ENCODE results near the gene CD48. TPM values are rescaled to one million over a fixed set of nuclear protein-coding genes. Genes with fewer than 3 reads are reported as not detected.
"Not testable (repeated sequence)": the region's sequence is repeated elsewhere in the genome, so short reads cannot be mapped to it uniquely, and the experiment has no call there.

CD48 gene
- total RNA-seq, 1 experiment from 2014 or later: not detected

- DNase-seq (ENCODE audit: low spot score): no peak
Observed at GRCh38 chr1:160713161-160713560, 1.5 kb upstream of the CD48 start.

- DNase-seq (ENCODE audit: low spot score): not testable (repeated sequence)
Observed at GRCh38 chr1:160712525-160713080, 981 bp upstream of the CD48 start.

- no peak for DNase-seq (ENCODE audit: low spot score)
Observed at GRCh38 chr1:160711276-160711601, 383 bp downstream of the CD48 start.

GRCh38 chr1:160710517-160711252, 937 bp downstream of the CD48 start:
- DNase-seq (ENCODE audit: low spot score): no peak

GRCh38 chr1:160709715-160710114, 1.9 kb downstream of the CD48 start:
- no peak for DNase-seq (ENCODE audit: low spot score)

GRCh38 chr1:160708801-160709200, 2.8 kb downstream of the CD48 start:
- no peak for DNase-seq (ENCODE audit: low spot score)

GRCh38 chr1:160708118-160708517, 3.5 kb downstream of the CD48 start:
- DNase-seq (ENCODE audit: low spot score): no peak

- DNase-seq (ENCODE audit: low spot score): no peak
Observed at GRCh38 chr1:160707236-160708064, 4.2 kb downstream of the CD48 start.

- no peak for DNase-seq (ENCODE audit: low spot score)
Observed at GRCh38 chr1:160706526-160707235, 4.9 kb downstream of the CD48 start.

GRCh38 chr1:160705742-160706141, 5.9 kb downstream of the CD48 start:
- DNase-seq (ENCODE audit: low spot score): no peak

GRCh38 chr1:160705212-160705621, 6.4 kb downstream of the CD48 start:
- DNase-seq (ENCODE audit: low spot score): not testable (repeated sequence)

GRCh38 chr1:160704250-160704649, 7.4 kb downstream of the CD48 start:
- no peak for DNase-seq (ENCODE audit: low spot score)

- no peak for DNase-seq (ENCODE audit: low spot score)
Observed at GRCh38 chr1:160702100-160702499, 9.5 kb downstream of the CD48 start.

GRCh38 chr1:160692390-160692789, 19.2 kb downstream of the CD48 start:
- peak; percentile 3 for DNase-seq (ENCODE audit: low spot score)

- DNase-seq (ENCODE audit: low spot score): no peak
Observed at GRCh38 chr1:160685266-160685665, 26.4 kb downstream of the CD48 start.

- DNase-seq (ENCODE audit: low spot score): no peak
Observed at GRCh38 chr1:160682983-160683865, 28.4 kb downstream of the CD48 start.

- no peak for DNase-seq (ENCODE audit: low spot score)
Observed at GRCh38 chr1:160681891-160682140, 29.8 kb downstream of the CD48 start.

- DNase-seq (ENCODE audit: low spot score): peak; percentile 91
Observed at GRCh38 chr1:160681066-160681890, 30.3 kb downstream of the CD48 start.

- no peak for DNase-seq (ENCODE audit: low spot score)
Observed at GRCh38 chr1:160680399-160680798, 31.2 kb downstream of the CD48 start.

GRCh38 chr1:160679893-160680292, 31.7 kb downstream of the CD48 start:
- no peak for DNase-seq (ENCODE audit: low spot score)
